ENCODE measurements around the gene CXXC5.

The CXXC5 gene

GRCh38 chr5:139667730-139668063, 19.5 kb downstream of the CXXC5 start:
- peak; percentile 43 for DNase-seq
- no peaks in the 10 kb centered on the region for H3K36me3 ChIP-seq (replicated peaks)
- no peak for TF ChIP-seq CTCF (IDR thresholded peaks at IDR 0.05; ENCODE audit: low read depth, low read length, missing control alignments)
- H3K27ac ChIP-seq = peak overlapping the region; percentile 75
- H3K4me3 ChIP-seq (ENCODE audit: low read depth, low read length) = no peak overlapping the region
- no peaks in the 10 kb centered on the region for H3K27me3 ChIP-seq (replicated peaks)
- in situ Hi-C loops (cut with HindIII; ENCODE audit: low pct_ligation_motif_present, low sequenced_read_pairs) = no loop called here

DNA sequence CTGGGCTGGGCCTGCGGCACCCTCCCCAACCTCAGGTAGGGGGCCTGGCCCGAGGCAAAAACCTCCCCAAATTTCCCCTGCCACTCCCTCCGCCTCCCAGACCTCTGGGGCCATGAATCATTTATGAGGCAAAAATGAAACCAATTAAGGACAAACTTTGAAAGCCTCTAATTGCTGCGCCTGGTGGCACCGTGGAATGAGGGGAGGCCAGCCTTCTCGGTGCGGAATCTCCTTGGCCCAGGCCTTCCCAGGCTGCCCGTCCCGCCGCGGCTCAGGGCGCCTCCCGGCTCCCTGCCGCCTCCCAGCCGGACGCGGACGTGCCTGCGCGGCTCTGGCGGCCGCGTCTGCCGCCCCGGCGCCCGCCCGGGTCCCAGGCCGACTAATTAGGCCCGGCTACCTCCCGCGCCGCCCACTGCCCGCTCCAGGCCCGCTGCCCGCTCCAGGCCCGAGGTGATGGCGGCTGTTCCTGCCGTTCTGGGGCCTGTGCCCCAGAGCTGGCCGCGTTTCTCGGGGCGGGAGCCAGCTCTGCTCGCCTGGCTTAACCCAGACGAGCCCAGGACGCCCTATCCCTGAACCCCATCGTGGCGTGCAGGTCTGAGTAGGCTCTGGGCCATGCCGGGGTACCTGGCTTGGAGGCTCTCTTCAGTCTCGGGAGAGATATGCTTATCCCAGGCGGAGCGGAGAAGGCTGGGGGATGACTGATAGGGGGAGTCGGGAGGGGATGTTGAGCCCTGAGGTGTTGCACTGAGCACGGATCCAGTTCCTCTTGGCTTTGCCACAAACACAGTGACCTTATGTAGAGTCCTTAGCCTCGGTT, 20.1 kb downstream of the CXXC5 start:
- H3K27me3 ChIP-seq (replicated peaks) = no peaks in the 10 kb centered on the region
- no peak for TF ChIP-seq CTCF (IDR thresholded peaks at IDR 0.05; ENCODE audit: low read depth, low read length, missing control alignments)
- no peaks in the 10 kb centered on the region for H3K36me3 ChIP-seq (replicated peaks)
- in situ Hi-C loops (cut with HindIII; ENCODE audit: low pct_ligation_motif_present, low sequenced_read_pairs) = no loop called here
- no peak for DNase-seq
- H3K4me3 ChIP-seq (ENCODE audit: low read depth, low read length) = peak overlapping the region; percentile 22
- H3K27ac ChIP-seq = peak overlapping the region; percentile 75

GRCh38 chr5:139668924-139669661, 20.9 kb downstream of the CXXC5 start:
- Histone ChIP-seq H3K27me3 (replicated peaks) (no peaks in the 10 kb centered on the region), H3K36me3 (replicated peaks) (no peaks in the 10 kb centered on the region), H3K4me3 (ENCODE audit: low read depth, low read length) (no peak overlapping the region), H3K27ac (peak overlapping the region; percentile 75)
- in situ Hi-C loops (cut with HindIII; ENCODE audit: low pct_ligation_motif_present, low sequenced_read_pairs) = no loop called here
- TF ChIP-seq CTCF (IDR thresholded peaks at IDR 0.05; ENCODE audit: low read depth, low read length, missing control alignments) = no peak
- no peak for DNase-seq

- no peaks in the 10 kb centered on the region for H3K27me3 ChIP-seq (replicated peaks)
- no peak overlapping the region for H3K27ac ChIP-seq
- H3K36me3 ChIP-seq (replicated peaks) = no peaks in the 10 kb centered on the region
- TF ChIP-seq CTCF (IDR thresholded peaks at IDR 0.05; ENCODE audit: low read depth, low read length, missing control alignments) = no peak
- no peak for DNase-seq
- no peak overlapping the region for H3K4me3 ChIP-seq (ENCODE audit: low read depth, low read length)
- in situ Hi-C loops (cut with HindIII; ENCODE audit: low pct_ligation_motif_present, low sequenced_read_pairs) = no loop called here
Observed at GRCh38 chr5:139669662-139670368, 21.7 kb downstream of the CXXC5 start.

GRCh38 chr5:139670369-139671095, 22.4 kb downstream of the CXXC5 start:
- Histone ChIP-seq H3K4me3 (ENCODE audit: low read depth, low read length) (no peak overlapping the region), H3K27ac (peak overlapping the region; percentile 18), H3K27me3 (replicated peaks) (no peaks in the 10 kb centered on the region), H3K36me3 (replicated peaks) (no peaks in the 10 kb centered on the region)
- TF ChIP-seq CTCF (IDR thresholded peaks at IDR 0.05; ENCODE audit: low read depth, low read length, missing control alignments) = peak; percentile 61
- no peak for DNase-seq
- in situ Hi-C loops (cut with HindIII; ENCODE audit: low pct_ligation_motif_present, low sequenced_read_pairs) = no loop called here
